Measurements from ENCODE around the gene CWC27. TPM values are rescaled to one million over a fixed set of nuclear protein-coding genes. Genes with fewer than 3 reads are reported as not detected.

CWC27 gene
- total and polyA plus RNA-seq, 2 of the 13 experiments (the other 11 are each of a cell fraction or from before 2014, with no cell fraction given): 21.1 to 25.7 TPM

DNA sequence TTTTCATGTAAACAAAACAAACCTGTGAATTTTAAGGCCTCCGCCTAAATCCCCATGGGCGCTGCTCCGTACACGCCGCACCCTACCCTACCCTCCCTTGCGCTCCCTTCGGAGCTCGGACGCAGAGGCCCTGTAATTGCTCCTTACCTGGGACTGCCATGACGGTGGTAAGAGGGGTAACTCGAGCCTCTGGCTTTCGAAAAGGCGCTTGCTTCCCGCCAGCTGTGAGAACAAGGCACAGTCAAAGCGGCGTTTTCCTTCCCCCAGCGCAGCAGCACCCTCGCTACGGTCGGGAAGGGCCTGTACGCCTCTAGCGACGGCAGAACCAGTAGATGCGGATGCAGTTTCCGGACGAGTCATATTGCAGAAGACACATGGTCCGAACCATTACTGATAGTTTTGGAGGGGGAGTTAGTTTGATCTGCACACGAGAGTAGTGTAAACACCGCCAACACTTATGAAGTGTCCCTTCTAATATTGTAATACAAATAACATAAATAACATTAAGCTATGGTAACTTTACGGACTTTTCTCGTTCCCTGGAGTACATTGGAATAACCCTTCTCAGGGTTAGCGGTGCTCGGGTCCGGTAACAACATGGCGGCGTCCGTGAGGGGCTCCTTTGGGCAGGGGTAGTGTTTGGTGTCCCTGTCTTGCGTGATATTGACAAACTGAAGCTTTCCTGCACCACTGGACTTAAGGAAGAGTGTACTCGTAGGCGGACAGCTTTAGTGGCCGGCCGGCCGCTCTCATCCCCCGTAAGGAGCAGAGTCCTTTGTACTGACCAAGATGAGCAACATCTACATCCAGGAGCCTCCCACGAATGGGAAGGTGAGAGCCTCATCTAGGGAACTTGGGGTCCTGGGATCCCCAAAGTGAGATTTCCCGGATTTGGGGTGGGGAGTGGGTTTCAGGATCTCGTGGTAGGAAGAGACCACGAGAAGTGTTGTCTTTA lies at the start of gene CWC27, which contains the start of gene SREK1IP1 (continued):
- TF ChIP-seq, protein P1, sequence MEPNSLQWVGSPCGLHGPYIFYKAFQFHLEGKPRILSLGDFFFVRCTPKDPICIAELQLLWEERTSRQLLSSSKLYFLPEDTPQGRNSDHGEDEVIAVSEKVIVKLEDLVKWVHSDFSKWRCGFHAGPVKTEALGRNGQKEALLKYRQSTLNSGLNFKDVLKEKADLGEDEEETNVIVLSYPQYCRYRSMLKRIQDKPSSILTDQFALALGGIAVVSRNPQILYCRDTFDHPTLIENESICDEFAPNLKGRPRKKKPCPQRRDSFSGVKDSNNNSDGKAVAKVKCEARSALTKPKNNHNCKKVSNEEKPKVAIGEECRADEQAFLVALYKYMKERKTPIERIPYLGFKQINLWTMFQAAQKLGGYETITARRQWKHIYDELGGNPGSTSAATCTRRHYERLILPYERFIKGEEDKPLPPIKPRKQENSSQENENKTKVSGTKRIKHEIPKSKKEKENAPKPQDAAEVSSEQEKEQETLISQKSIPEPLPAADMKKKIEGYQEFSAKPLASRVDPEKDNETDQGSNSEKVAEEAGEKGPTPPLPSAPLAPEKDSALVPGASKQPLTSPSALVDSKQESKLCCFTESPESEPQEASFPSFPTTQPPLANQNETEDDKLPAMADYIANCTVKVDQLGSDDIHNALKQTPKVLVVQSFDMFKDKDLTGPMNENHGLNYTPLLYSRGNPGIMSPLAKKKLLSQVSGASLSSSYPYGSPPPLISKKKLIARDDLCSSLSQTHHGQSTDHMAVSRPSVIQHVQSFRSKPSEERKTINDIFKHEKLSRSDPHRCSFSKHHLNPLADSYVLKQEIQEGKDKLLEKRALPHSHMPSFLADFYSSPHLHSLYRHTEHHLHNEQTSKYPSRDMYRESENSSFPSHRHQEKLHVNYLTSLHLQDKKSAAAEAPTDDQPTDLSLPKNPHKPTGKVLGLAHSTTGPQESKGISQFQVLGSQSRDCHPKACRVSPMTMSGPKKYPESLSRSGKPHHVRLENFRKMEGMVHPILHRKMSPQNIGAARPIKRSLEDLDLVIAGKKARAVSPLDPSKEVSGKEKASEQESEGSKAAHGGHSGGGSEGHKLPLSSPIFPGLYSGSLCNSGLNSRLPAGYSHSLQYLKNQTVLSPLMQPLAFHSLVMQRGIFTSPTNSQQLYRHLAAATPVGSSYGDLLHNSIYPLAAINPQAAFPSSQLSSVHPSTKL (CRISPR knock-in tag; IDR thresholded peaks at IDR 0.05): peak; percentile 67
- no peak for TF ChIP-seq MBD4 (IDR thresholded peaks at IDR 0.05; ENCODE audit: borderline replicate concordance, low read length)
- TF ChIP-seq ATF1 (CRISPR knock-in tag; IDR thresholded peaks at IDR 0.05): 0 out of 2 replicates have a peak, but pooled peaks have one; percentile 36
- TF ChIP-seq MIXL1 (CRISPR knock-in tag; IDR thresholded peaks at IDR 0.05): peak; percentile 68; the same call in 1 of the 2 replicates
- peak; percentile 92; the same call in 1 of the 2 replicates for TF ChIP-seq ZZZ3 (CRISPR knock-in tag; IDR thresholded peaks at IDR 0.05; ENCODE audit: borderline replicate concordance)
- no peak for TF ChIP-seq ZNF337 (CRISPR knock-in tag; IDR thresholded peaks at IDR 0.05; ENCODE audit: borderline replicate concordance, low read depth)
- TF ChIP-seq ZNF567 (CRISPR knock-in tag; IDR thresholded peaks at IDR 0.05; ENCODE audit: borderline replicate concordance): no peak
- TF ChIP-seq ZNF274 (CRISPR knock-in tag; IDR thresholded peaks at IDR 0.05): no peak
- TF ChIP-seq, protein P2, sequence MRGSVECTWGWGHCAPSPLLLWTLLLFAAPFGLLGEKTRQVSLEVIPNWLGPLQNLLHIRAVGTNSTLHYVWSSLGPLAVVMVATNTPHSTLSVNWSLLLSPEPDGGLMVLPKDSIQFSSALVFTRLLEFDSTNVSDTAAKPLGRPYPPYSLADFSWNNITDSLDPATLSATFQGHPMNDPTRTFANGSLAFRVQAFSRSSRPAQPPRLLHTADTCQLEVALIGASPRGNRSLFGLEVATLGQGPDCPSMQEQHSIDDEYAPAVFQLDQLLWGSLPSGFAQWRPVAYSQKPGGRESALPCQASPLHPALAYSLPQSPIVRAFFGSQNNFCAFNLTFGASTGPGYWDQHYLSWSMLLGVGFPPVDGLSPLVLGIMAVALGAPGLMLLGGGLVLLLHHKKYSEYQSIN (CRISPR knock-in tag; IDR thresholded peaks at IDR 0.05; ENCODE audit: borderline replicate concordance): no peak
- 0 out of 4 replicates have a peak, but pooled peaks of 1 of the 2 experiments have one; percentile 26 for TF ChIP-seq NR2F1 (CRISPR knock-in tag; IDR thresholded peaks at IDR 0.05)
- peak; percentile 68; the same call in 1 of the 2 replicates for TF ChIP-seq MAZ (IDR thresholded peaks at IDR 0.05; ENCODE audit: borderline replicate concordance, low read depth, low read length)
- peak; percentile 78; the same call in 1 of the 2 replicates for TF ChIP-seq MAZ (CRISPR knock-in tag; IDR thresholded peaks at IDR 0.05; ENCODE audit: low read depth)
- TF ChIP-seq, protein P3, sequence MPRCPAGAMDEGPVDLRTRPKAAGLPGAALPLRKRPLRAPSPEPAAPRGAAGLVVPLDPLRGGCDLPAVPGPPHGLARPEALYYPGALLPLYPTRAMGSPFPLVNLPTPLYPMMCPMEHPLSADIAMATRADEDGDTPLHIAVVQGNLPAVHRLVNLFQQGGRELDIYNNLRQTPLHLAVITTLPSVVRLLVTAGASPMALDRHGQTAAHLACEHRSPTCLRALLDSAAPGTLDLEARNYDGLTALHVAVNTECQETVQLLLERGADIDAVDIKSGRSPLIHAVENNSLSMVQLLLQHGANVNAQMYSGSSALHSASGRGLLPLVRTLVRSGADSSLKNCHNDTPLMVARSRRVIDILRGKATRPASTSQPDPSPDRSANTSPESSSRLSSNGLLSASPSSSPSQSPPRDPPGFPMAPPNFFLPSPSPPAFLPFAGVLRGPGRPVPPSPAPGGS (CRISPR knock-in tag; IDR thresholded peaks at IDR 0.05): no peak; the same call in 1 of the 2 replicates
- TF ChIP-seq, protein P4, sequence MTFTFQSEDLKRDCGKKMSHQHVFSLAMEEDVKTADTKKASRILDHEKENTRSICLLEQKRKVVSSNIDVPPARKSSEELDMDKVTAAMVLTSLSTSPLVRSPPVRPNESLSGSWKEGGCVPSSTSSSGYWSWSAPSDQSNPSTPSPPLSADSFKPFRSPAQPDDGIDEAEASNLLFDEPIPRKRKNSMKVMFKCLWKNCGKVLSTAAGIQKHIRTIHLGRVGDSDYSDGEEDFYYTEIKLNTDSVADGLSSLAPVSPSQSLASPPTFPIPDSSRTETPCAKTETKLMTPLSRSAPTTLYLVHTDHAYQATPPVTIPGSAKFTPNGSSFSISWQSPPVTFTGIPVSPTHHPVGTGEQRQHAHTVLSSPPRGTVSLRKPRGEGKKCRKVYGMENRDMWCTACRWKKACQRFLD (CRISPR knock-in tag; IDR thresholded peaks at IDR 0.05; ENCODE audit: borderline replicate concordance): no peak
- TF ChIP-seq GATAD1 (CRISPR knock-in tag; IDR thresholded peaks at IDR 0.05): peak; percentile 98
- TF ChIP-seq WIZ (CRISPR knock-in tag; IDR thresholded peaks at IDR 0.05): 0 out of 2 replicates have a peak, but pooled peaks have one; percentile 41
- TF ChIP-seq, protein P5, sequence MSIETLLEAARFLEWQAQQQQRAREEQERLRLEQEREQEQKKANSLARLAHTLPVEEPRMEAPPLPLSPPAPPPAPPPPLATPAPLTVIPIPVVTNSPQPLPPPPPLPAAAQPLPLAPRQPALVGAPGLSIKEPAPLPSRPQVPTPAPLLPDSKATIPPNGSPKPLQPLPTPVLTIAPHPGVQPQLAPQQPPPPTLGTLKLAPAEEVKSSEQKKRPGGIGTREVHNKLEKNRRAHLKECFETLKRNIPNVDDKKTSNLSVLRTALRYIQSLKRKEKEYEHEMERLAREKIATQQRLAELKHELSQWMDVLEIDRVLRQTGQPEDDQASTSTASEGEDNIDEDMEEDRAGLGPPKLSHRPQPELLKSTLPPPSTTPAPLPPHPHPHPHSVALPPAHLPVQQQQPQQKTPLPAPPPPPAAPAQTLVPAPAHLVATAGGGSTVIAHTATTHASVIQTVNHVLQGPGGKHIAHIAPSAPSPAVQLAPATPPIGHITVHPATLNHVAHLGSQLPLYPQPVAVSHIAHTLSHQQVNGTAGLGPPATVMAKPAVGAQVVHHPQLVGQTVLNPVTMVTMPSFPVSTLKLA (IDR thresholded peaks at IDR 0.05): 0 out of 2 replicates have a peak, but pooled peaks have one; percentile 8
- TF ChIP-seq YEATS4 (CRISPR knock-in tag; IDR thresholded peaks at IDR 0.05; ENCODE audit: borderline replicate concordance): peak; percentile 75
